ELF-1 (cell line): ENCODE measurements around the gene PCBD1.
A peak's percentile ranks its signal among the peaks of the same experiment; 100 is the strongest.

Source experiments
- DNase-seq: peaks from one replicate; pipeline ENCODE4 v3.0.0-alpha.2; 2016; ENCODE audit warnings: low read depth, low spot score

Gene PCBD1

DNA sequence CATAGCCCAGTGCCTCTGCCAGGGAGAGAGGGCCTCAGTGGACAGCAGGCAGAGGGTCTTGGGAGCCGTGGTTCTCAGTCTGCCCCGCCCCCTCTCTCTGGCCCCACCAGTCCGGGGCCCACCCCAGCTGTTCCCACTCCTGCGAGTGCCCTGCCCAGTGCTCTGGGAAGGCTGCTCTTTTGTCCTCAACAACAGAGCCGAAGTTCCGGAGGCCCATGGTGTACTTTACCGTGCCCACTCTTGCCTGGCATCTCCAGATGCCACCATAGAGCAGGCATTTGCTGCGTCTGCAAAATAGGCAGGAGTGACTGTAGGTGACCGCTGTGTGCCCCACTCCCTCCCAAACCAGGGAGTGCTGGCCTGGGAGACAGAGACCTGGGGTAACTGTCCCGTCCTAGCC, 29.3 kb upstream of the PCBD1 start:
- DNase-seq, result no peak

DNA sequence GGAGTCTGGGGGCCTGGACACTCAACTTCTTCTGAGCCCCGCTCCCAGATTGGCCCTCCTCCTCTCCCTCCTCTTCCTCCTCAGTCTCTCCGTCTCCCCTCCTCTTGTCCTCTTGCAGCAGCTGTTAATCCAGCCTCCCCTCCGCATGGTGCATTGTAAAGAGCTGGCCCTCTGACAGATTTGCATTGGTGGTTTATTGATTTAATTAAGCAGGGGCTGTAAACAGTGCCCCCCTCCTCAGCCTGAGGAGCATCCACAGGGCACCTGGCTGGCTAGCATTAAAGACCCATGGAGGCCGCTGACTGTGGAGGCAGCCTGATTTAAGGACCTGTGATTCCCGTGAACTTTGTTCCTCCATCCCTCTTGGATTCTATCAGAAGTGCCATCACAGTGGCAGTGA, 28.9 kb upstream of the PCBD1 start:
- DNase-seq, result no peak

DNA sequence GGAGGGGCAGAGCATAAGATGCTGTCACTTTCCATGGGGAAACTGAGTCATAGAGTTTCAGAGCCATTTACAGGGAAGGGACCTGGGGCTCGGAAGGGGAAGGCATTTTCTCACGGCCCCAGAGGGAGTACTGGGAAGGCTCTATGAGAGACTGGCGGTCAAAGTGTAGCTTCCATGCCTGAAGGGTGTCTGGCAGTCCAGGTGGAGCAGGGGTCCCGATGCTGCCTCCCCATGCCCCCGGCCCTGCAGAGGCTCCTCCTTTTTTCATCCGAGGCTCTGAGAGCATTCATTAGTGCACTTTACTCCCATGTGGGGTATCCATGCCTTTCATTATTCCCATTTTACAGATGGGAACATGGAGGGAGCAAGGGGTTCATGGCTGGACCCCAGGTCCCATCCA, 27.9 kb upstream of the PCBD1 start:
- no peak for DNase-seq

DNA sequence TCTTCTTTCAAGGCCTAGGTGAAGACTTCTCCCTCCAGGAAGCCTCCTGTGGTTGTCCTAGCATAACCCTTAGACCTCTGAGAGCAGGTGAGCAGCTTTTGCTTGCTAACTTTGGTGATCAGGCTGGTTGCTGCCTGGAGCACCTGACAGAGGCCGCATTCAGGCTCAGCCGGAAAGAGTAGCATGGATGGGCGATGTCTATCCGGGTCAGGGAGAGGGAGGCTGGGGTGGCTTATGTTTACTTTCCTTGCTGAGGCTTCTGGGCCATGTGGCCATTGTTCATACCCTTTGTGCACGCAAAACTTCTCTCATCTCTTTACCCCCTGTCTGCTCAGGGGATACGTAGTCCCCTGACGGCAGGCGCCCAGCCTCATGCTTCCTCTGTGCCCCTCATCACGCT, 27.4 kb upstream of the PCBD1 start:
- DNase-seq, result no peak

DNA sequence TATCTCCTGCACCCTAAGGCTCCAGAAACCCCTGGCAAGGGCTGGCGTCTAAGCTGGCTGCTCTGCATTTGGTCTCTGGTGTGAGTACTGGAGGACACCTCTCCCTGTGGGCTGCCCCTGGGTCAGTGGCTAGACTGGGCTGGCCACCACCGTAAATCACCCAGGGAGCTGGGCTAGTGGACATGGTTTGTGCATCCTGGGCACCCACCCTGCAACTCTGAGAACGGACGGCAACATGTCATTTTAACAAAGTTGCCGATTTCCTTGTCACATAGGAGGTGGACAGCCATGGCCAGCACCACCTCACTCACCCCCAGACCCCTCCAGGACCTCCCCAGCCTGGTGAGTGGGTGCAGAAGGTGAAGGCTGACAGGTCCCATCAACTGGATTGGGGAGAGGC, 26.8 kb upstream of the PCBD1 start:
- no peak for DNase-seq

DNA sequence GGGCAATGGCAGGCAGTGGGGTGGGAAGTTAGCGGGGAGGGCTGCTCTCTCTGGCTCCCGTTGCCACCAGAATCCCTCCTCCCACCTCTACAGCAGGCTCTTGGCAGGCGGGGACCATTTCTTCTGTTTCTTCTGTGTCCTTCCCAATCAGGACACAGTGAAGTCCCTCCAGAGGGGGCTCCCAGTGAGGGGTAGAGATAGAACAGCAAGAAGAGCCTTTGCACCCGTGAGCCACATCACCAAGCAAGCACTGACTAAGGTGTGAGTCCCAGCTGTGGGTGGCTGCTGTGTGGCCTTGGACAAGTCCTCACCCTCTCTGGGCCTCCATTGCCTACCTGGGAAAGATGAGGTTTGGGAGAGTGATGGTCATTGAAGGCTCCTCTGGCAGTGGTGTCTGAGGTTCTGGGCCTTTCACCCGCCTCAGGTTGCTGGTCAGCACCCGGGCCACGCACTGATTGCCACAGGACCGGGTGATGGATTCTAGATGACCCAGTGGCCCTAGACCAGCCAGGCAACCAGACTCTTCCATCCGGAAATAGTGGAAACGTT, 26.0 kb upstream of the PCBD1 start:
- no peak for DNase-seq

DNA sequence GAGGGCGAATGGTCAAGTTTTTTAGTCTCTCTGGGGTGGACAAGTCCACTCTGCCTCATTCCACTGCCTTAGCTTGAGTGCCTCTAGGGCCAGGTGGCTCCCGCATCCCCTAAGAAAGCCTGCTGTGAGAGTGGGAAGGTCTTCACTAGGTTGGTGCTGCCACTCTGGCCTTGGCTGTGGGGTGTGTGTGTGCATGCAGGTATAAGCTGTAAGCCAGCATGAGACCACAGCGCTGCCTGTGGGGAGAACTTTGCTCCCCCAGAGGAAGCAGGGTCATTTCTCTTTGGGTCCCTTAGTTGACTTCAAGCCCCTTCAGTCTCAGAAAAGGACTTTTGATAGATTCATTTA, 25.5 kb upstream of the PCBD1 start:
- DNase-seq, result no peak

DNA sequence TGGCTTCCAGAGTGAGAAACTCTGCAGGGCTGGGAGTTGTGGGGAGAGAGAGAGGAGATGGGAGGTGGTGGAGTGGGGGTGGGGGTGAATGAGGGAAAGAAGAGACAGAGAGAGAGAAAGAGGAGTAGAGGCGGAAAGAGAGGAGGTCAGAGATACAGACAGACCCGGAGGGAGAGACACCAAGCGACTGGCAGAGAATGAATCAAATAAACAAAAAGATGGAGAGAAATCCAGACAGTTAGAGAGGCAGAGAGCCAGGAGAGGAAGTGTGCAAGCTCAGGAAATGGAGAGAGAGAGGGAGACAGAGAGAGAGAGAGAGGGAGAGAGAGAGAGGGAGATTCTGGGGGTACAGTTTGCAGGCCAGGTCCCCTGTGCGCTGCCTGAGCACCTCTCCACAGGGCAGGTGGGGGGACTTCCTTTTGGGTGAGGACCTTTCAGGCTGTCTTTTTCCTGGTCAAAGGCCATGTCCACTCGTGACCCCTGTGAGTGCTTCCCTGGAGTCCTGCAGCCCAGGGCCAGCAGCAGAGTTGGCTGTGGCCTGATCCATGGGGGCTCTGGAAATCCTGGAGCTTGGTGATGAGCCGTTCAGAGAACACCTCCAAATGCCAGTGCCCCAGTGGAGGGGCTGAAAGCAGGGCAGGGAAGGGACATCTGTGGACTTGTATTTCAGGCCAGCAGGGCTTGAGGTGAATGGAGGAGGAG, 25.0 kb upstream of the PCBD1 start:
- DNase-seq, result no peak

DNA sequence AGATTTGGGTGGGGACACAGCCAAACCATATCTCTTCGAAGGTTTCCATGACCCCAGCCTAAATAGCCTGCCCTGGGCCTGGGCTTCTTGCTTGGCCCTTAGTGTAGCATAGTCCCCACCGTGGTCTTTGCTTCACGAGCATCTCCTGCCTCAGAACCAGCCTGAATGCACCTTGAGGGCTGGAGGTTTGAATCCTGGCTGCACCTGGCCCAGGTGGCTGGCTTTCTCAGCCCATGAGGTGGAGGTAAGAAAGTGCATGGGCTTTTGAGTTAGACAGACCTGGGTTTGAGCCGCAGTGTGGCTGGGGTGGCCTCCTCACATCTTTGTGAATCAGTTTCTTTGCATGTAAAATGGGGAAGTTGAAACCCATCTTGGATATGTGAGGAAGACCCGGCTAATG, 24.2 kb upstream of the PCBD1 start:
- no peak for DNase-seq

DNA sequence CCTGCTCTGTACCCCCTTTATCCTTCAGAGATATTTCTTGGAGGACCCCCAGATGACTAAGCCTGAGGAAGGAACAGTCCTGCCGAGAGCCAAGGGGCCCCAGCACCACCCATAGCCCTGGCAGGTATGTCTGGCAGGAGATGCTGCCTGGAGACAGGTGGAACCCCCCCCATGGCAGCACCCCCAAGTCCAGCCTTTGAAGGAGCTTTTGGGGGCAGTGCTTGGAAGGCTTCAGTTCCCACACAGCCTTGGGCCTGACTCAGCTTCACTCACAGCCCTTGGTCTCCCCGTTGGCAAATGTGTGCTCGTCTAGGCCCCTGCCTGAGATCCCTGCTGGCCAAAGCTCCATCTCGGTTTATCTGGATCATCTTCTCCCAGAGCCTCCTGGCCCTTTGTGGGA, 23.0 kb upstream of the PCBD1 start:
- DNase-seq, result no peak

DNA sequence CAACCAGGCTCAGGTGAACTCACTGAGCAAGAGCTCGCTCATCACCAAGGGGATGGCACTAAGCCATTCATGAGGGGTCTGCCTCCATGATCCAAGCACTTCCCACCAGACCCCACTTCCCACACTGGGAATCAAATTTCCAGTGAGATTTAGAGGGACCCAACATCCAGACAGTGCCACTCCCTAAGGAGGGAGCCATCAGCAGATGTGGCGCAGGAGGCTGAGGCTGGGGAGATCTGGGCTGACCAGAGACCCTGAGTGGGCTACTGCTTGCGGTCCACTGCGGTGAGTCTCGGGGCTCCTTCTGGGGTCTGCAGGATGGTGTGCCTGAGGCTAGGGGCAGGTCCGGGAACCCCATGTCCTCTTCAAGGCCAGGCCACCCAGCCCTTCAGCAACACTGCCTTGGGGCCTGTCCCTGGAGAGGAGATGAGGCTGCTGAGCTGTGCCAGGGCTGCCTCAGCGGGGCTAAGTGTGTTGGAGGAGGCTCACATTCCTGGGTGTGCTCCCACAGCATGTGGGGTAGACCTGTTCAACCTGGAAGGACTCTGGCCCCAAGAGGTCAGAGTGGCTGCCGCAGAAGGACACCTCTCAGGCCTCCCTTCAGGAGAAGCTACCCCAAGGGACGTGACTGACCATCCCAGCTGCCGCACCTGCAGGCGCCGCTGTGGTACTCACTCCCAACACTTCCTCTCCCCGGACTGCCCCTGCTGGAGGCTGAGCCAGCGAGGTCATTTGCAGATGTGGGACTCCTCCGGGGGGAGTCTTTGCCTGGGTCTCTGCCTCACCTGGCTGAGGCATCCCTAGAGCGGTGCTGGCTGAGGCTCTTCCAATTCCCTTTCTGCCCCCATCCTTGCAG, 22.3 kb upstream of the PCBD1 start:
- DNase-seq, result no peak

DNA sequence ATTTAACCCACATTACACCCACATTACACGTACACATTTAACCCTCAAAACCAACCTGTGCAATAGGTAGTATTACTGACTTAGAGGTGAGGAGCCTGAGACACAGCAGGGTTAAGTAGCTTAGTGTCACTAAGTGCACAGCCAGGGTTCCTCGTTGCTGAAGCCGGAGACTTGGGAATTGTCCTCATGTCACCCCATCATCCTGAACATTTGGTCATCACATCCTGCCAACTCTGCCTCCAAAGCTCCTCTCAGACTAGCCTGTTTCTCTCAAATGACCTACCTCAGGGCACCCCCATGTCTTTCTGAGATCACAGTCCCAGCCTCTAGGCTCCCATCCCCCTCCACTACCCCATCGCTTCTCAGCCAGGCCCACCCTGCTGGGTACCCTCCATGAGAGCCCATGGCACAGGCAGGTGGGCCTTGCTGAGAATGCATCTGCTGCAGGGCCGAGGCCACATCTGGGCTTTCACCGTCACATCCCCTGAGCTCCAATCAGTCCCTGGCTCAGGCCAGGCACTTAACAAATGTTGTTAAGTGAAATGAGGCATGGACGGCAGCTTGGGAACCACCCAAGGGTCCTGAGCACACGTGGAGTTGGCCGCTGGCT, 21.1 kb upstream of the PCBD1 start:
- no peak for DNase-seq

DNA sequence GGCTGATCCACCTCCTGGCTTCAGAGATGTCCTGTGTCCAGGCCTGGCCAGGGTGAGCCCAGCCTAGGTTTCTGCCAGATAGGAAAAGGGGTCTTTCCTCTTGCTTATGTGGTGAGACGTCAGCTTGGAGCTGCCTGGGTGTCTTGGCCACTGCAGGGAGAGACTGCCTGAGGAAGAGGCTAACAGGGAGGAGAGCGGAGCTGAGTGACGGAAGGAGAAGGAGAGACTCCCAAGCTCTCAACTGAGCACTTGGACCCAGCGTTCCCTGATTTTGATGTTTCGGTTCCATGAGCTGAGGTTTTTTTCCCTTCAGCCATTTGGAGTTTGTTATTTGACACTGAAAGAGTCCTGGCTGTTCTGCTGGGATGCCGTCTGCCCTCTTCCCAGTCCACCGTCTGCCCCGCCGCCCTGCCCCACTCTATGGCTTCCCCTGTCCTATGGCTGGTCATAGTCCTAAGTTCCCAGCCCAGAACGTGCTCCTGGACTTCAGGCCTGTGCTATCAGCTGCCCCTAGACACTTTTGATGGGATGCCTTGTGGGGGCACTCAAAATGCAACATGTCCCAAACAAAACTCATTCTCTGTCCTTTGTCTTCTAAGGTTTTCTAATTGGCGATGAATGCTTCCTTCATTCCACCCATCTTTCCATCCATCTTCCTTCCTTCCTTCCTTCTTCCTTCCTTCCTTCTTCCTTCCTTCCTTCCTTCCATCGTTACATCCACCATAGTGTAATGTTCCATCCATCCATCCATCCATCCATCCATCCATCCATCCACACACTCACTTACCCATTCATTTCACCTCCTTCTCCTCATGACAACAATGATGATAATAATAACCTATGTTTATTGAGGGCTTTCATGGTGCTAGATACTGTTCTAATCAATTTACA, 20.3 kb upstream of the PCBD1 start:
- no peak for DNase-seq

DNA sequence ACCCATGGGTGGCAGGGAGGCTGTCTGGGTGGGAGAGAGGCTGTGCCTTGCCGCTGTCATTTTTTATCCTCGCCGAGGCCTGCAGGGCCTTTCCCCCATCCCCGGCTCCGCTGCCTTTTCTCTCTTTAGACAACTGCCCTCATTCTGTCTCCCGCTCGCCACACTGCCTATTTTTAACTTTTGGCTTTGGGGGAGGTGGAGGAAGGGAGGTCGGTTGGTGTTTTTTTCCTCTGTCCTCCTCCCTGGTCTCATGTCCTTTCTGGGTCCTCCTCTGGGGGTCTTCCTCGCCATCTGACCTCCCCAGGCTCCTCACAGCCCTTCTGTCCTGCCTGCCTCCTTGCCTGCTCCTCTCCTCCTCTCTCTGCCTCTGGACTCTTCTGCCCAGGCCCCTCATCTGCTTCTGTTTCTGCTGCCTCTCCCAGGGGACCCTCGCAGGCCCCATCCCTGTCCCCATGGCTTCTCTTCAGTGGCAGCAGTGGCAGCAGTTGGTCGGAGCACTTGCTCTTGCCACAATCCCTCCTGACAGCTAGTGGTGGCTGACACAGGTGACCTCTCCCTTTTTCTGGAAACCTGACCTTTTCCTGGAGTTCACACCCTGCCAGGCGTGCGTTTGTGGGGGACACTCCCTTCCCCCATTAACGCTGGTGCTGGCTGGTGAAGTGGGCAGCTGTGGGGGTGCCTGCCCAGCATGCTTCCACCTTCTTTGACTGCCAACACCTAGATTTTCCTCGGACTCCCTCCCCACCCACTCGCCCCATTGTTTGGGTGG, 19.5 kb upstream of the PCBD1 start:
- DNase-seq, result no peak

DNA sequence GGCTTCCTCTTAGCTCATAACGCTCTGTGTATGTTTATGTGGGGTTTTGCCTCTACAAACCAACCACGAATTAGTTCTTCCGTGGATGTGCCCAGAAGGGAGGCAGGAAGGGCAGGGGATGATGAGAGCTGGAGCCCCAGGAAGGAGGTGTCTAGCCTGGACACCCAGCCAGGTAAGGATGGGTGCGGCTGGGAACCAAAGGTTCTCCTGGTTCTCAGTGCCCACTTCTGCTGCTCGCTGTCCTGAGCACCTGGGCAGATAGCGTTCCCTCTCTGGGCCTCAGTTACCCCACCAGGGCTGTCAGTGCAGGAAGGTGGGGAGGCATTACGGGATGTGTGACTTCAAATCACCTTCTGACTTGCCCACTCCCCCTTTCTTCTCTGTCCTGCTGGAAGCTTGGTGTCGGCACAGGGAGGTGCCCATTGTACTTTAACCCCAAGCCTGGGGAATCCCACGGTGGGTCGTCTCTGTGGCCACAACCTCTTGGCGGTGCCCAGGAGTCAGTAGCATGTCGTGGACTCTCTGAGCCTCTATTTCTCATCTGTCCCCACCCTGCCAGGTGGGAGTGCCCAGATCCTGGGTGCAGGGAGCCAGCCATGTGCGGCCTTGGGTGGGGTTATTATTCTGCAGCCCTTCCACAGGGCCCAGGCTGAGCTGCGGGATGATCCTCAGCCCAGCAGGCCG, 18.7 kb upstream of the PCBD1 start:
- no peak for DNase-seq

DNA sequence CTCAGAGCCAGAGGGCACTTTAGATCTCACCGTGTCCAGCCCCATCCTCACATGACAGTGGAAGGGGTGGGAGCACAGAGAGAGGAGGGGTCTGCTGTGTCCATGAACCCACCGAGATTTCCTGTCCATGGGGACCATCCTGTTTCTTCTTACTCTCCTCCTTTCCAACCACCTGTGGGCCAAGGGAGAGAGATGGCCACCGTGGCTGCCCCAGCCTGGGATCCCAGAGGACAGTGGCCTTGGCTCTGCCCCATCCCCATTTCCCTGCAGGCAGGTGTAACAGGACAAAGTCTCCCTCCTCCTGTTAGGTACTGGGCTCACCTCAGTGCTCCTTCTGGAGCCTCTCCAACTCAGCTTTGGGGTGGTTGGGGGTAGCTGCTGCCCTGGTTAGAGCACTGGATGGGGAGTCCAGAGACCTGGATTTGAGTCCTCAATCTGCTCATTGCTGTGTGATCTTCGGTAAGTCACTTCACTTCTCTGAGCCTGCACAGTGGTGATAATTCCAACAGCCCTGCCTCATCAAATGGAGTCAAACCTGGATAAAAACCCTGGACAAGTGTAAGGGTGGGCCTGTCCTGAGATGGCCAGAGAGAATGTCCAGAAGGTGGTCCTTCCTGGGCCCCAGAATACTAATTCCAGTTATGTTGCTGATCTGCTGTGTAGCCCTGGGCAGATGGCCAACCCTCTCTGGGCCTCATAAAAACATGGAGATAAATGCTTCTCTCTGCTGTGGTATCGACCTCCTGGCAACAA, 17.8 kb upstream of the PCBD1 start:
- no peak for DNase-seq

DNA sequence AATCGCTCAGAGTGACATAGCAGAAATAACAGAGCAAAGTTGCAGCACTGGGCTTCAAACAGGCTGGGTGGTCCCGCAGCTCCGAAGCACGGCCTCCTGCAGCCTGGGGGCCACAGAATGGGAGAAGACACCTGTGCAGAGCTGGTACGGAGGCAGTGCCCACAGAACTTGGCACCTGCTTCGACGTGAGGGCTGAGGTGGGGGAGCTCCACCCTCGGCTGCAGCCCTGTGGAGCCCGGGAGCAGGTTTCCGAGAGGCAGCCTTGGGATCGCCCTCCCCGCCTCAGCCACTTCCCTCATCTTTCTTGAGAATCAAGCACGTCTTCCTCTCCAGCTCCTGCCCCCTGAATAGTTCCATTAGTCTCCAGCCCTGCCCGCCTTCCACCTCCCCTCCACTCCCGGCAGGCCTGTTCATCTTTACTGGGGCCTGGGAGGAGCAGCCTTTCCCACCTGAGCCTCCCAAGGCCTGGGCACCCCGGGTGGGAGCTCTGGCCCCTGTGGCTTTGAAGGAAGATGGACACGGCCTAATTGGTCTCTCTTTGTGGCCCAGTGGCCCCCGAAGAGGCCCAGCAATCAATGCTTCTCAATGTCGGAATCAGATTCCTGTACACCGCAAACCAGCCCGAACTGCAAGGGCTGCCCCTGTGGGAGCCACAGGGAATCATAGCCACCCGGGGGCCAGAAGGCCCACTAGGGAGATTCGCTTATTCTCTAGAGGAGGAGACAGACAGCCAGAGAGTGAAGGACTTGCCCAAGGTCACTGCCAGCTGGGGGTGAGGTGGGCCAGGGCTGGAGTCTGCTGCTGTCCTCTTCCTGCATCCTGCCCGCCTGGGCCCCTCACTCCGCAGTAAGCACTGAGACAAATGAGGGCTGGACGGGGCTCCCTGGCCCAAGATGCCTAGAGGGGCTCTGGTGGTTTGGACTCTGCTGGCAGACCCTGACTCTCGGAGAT, 17.0 kb upstream of the PCBD1 start:
- no peak for DNase-seq

DNA sequence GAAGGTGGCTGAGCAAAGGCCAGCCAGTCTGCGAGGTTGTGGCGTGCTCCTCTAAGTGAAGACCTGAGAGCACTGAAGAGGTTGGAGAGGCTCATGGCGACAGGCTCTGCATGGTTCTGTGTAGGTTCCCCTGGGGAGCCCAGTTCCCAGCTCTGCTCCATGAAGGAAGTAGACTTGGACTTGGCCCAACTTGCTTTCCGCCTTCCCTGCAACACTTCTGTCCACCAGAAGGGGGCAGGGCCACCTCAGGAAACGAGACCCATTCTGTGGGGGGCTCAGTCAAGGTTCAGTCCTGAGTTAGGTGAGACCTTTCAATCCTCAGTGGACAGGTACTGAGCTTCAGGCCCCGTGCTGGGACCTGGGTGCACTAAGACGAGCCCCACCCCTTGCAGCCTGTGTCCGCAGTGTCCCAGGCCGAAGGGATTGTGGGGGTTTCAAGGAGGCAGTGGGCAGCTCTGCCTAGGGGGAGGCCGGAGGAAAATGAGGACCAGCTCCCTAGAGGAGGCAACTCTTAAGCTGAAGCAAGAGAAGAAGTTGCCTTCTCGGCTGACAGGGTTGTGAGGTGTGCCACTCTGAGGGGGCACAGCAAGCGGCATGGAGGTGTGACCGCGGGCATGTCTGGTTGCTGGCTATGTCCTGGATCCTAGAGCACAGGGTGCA, 15.0 kb upstream of the PCBD1 start:
- DNase-seq, result peak; percentile 76
